Tibial nerve (tissue), 4 donors: ENCODE data around the gene MAPK8IP3.

Experiments used
- EP300 ChIP-seq, 2 donors: sonication (generic); formaldehyde crosslinking; IDR thresholded peaks; one replicate each; pipeline ENCODE4 v1.6.1; 2017; ENCODE audit warnings: antibody characterized with exemption in 2 of 2, mild to moderate bottlenecking in 1 of 2
- TF ChIP-seq, protein P1 (sequence below), 5 experiments: fragments of 200-600 bp in 3 of 5; fragments of 450-650 bp in 2 of 5; sonication (generic) in 3 of 5; IDR thresholded peaks; one replicate each; pipeline ENCODE4 v1.5.1; 2016 to 2019; ENCODE audit warnings: antibody characterized with exemption in 5 of 5, mild to moderate bottlenecking in 3 of 5, moderate library complexity in 2 of 5

GRCh38 chr16:1731603-1732002, 25.6 kb downstream of the MAPK8IP3 start:
- TF ChIP-seq, protein P1, sequence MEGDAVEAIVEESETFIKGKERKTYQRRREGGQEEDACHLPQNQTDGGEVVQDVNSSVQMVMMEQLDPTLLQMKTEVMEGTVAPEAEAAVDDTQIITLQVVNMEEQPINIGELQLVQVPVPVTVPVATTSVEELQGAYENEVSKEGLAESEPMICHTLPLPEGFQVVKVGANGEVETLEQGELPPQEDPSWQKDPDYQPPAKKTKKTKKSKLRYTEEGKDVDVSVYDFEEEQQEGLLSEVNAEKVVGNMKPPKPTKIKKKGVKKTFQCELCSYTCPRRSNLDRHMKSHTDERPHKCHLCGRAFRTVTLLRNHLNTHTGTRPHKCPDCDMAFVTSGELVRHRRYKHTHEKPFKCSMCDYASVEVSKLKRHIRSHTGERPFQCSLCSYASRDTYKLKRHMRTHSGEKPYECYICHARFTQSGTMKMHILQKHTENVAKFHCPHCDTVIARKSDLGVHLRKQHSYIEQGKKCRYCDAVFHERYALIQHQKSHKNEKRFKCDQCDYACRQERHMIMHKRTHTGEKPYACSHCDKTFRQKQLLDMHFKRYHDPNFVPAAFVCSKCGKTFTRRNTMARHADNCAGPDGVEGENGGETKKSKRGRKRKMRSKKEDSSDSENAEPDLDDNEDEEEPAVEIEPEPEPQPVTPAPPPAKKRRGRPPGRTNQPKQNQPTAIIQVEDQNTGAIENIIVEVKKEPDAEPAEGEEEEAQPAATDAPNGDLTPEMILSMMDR (IDR thresholded peaks at IDR 0.05) = no peak
- no peak for TF ChIP-seq EP300 (IDR thresholded peaks at IDR 0.05)
